Measurements from ENCODE around the gene OR1K1.
"Not testable (repeated sequence)": the region's sequence is repeated elsewhere in the genome, so short reads cannot be mapped to it uniquely, and the experiment has no call there.

Gene OR1K1

DNA sequence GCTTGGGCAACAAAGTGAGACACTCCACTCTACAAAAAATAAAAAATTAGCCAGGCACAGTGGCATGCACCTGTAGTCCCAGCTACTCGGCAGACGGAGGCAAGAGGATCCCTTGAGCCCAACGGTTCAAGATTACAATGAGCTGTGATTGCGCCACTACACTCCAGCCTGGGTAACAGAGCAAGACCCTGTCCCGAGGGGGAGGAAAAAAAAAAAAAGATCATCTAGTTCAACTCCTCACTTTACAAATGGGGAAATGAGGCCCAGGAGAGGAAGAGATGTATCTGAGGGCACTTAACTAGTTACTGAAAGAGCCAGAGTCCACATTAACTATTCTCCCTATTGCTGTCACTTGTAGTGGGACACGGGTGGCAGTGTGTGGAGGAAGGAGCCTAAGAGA, 14.6 kb downstream of the OR1K1 start:
- FAIRE-seq, result no peak

DNA sequence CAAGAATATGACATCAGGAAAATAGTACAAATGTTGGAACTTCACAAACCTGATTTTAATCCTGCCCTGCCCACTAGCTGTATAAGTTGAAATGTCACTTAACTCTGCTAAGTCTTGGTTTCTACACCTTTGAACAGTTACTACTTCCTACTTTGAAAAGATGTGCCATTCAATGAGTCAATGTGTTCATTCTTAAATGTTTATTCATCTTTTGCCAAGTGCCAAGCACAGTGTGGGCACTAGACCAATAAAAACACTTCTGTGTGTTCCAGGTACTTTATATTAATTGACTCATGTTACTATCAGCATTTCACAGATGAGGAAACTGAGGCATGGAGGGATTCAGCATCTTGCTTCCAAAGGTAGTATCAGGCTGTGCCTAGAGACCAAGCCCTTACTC, 15.6 kb downstream of the OR1K1 start:
- no peak for FAIRE-seq

DNA sequence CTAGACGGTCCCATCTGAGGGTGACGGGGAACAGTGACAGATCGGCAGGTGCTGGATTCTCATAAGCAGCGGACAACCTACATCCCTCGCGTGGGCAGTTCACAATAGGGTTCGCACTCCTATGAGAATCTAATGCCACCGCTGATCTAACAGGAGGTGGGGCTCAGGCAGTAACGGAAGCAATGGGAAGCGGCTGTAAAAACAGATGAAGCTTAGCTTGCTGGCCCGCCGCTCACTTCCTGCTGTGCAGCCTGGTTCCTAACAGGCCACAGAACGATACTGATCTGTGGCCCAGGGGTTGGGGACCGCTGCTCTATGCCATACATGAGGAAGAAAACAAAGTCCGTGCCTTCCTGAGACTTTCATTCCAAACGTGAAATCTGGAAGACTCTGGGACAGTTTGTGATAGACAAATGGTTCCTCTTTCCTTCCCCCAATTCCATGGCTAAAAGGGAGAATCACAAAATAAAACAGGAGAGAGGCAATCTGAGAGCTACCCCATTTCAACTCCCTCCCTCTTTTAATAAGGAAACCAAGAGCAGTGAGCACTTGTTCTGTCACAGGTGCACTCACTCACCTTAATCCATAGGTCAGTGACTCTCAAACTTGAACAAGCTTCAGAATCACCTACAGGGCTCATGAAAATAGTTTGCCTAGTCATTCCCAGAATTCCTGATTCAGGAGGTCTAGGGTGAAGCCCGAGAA, 16.4 kb downstream of the OR1K1 start:
- no peak for FAIRE-seq

DNA sequence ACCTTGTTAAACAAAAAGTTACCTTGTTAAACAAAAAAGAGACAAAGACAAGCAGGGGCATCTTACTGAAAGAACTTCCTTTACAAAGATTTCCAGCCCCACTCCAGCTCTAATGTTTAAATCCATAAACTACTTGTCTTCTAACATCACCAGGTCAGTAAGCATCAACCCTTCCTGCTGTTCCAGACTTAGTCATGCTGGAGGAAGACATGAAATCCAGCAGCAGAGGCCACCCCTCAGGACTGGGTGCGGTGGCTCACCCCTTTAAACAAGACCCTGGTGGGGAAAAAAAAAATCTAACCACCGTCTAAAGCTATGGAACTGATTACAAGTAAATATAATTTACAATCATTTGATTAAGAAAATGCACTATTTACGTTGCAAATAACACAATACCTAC, 19.4 kb downstream of the OR1K1 start:
- no peak for FAIRE-seq

DNA sequence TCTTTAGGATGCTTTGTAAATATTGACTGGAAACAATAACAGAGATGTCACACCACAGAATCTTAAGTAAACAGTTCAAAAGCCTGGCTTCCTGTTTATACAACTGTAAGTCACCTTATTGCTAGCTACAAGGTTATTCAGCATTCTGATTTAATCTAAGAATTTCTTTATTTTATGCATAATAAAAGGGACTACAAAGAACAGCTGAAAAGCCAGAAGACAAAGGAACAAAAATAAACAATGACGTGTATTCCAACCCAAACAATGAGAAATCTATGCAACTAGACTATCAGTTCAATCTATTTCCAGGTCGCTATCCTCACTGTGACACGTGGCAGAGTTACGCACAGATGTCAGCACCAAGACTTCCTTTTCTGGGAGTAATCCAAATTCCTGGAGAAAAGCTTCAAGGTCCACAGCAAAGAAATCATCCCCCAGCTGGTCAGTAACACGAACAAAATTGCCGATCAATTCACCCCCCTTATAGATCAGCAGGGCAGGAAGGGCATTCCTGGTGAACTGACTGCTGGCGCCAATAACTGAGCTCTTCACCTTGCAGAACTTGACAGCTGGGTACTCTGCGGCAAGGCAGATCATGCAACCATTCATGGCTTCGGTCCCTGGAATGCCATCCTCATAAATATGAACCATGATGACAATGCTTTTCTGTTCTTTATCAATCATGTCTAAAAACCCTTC, 20.0 kb downstream of the OR1K1 start:
- no peak for FAIRE-seq

DNA sequence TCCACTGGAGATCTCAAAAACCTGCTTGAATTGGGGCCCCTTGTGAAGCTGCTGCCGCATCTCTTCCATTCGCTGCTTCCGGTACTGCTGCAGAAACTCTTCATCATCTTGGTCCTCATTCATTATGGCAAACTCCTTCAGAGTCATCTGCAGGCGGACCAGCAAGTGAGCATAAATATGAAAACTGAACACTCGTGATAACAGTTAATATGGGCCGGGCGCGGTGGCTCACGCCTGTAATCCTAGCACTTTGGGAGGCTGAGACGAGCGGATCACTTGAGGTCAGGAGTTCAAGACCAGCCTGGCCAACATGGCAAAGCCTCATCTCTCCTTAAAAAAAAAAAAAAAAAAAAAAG, 20.5 kb downstream of the OR1K1 start:
- no peak for FAIRE-seq

DNA sequence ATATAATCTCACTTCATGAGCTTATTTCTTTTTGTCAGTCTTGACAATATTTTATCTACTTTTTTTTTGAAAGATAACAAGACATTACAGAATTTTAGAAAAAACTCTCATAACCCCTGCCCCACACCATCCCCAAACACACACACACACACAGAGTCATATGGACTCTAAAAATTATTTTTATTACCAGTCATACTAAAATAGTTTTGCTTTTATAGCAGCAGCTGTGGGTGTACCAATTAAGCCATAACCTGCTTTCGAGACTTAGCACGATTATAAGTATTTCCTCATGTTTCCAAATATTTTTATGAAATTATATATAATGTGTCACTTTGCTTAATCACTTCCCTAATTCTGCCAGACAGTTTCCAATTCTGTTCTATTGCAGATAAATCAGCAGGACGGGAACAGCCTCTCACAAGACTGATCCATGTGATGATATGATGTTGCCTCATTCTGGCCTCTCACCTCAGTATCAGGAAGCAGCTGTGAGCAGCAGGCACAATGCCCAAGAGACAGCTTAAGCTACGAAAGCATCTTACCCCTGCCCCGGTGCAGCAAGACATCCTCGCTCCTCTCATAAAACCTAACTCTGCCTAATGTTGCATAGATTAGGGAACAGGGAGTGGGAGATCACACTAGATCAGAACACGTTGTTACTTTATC, 21.5 kb downstream of the OR1K1 start:
- FAIRE-seq, result no peak

DNA sequence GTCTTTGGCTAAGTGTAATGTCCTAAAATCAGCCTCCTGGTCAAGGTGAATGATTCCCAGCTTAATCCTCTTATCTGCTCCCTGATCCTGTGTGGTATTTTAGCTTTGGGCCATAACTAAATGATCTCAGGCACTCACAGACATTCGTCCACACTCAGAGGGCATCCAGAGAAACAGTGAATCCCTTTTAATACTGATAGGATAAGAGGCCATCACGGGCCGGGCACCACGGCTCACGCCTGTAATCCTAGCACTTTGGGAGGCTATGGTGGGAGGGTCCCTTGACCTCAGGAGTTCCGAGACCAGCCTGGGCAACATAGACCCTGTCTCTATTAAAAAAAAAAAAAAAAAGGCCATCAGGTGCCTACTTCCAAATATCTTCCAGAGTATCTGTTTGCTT, 22.1 kb downstream of the OR1K1 start:
- no peak for FAIRE-seq

DNA sequence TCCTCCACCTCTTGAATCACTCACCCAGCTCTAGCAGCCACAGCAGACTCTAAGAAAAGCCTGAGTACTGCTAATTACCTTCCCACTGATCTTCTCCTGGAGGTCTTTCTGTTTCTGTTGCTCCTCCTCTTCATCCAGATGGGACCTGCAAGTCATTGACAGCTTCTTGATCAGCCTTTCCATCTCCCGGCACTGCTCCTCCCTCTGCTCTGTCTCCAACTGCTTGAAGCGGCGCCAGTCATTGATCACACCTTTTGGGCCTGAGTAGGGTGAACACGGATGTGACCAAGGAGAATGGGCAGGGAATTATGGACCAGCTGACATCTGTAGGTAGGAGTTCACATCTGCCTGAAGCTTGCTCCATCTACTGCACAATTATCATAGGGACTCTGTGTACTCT, 23.0 kb downstream of the OR1K1 start:
- no peak for FAIRE-seq

DNA sequence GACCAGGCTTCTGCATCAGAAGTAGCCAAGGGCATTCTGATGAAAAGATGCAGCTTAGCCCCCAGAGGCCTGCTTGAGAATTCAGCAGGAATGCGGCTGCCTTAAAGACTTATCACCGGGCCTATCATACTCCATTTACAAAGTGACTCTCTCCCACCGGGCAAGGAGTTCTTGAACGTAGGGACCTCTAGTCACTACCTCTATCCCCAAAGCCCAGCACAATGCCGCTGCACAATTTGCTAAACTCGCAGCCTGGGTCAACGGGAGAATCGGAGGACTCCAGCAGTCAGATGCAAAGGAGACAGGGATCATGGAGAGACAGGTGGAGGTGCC, 27.8 kb downstream of the OR1K1 start:
- no peak for FAIRE-seq

DNA sequence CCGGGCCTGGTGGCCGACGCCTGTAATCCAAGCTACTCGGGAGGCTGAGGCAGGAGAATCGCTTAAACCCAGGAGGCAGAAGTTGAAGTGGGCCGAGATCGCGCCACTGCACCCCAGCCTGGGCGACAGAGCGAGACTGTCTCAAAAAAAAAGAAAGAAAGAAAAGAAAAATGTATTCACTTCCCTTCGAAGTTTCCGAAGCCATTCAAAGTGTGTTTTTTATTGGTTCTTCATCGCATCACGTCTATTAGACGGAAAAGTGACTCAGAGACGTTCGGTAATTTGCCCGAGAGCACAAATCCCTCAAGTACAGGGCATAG, 29.0 kb downstream of the OR1K1 start:
- FAIRE-seq, result not testable (repeated sequence)

DNA sequence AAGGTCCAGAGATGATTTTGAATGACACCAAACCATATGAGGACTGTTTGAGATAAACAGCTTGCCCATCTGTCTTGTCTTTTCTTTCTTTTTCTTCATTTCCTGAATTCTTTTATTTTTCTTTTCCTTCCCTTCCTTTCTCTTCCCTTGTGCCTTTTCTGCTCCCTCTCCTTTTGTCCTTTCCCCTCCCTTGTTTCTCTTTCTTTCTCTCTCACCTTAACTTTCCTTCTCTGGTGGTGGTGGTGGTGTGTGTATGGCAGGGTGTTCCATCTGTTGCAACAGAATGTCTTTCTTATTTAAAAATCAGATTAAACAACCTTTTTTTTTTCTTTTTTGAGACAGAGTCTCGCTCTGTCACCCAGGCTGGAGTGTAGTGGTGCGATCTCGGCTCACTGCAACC, 32.3 kb downstream of the OR1K1 start:
- FAIRE-seq, result no peak

DNA sequence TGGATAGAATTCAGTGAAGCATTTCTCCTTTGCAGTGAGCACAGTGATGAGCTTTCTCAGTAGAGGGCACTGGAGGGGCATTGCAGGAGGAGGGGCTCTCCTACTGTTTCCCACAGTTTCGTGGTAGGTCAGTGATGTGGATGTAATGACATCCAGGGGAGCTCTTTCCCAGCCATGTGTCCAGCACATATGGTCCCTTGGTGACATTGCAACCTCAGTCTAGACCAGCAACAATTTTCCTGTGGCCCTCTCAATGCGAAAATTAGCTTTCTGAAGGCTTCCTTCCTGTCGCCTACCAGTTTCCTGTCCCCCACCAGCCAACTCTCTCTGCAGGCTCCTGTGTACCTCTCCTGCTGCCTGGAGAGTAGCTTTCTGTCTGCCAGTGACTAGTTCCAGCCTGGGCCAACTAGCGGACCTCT, 35.4 kb downstream of the OR1K1 start:
- no peak for FAIRE-seq

DNA sequence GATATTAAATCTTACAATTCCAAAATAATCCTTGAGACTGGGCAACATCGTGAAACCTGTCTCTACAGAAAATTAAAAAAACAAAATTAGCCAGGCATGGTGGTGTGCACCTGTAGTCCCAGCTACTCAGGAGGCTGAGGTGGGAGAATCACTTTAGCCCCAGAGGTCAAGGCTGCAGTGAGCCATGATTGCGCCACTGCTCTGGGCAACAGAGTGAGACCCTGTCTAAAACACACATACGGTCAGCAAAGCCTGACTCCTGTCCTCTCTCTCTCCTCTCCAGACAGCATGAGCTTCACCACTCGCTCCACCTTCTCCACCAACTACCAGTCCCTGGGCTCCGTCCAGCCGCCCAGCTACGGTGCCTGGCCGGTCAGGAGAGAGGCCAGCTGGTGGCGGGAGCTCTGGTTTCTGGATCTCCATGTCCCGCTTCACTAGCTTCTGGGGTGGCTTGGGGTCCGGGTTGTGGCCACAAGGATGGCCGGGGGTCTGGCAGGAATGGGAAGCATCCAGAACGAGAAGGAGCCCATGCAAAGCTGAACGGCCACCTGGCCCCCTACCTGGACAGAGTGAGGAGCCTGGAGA, 37.4 kb downstream of the OR1K1 start:
- FAIRE-seq, result no peak

DNA sequence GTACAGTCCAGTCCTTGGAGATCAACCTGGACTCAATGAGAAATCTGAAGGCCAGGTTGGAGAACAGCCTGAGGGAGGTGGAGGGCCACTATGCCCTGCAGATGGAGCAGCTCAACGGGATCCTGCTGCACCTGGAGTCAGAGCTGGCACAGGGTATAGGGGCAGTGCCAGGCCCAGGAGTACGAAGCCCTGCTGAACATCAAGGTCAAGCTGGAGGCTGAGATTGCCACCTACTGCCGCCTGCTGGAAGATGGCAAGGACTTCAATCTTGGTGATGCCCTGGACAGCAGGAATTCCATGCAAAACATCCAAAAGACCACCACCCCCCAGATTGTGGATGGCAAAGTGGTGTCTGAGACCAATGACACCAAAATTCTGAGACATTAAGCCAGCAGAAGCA, 38.5 kb downstream of the OR1K1 start:
- not testable (repeated sequence) for FAIRE-seq

DNA sequence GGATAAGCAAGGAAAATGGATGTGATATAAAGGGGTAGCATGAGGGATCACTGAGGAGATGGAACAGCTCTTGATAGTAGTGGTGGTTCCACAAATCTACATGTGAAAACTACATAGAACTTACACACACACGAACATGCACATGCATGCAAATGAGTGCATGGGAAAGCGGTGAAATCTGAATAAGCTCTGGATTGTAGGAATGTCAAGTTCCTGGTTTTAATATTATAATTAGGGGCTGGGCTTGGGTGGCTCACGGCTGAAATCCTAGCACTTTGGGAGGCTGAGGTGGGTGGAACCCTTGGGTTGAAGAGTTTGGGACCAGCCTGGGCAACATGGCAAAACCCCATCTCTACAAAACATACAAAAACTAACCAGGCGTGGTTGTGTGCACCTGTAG, 41.6 kb downstream of the OR1K1 start:
- no peak for FAIRE-seq

DNA sequence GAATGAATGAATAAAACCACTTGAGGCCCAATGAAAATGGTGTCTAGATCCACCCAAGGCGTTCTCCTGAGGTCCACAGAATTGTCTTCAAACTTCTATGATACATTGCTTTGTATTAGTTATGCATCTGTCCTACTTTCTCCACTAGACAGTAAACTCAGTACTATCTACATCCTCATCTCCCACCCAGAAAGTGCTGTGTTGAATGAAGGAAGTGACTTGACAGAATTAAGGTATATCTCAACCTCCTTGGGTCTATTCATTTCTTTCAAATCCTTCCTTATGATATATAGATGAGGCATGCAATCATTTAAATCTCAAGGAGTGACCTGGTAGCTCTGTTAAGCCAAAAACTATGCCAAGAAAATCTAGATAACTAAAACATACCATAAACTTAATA, 44.2 kb downstream of the OR1K1 start:
- no peak for FAIRE-seq

DNA sequence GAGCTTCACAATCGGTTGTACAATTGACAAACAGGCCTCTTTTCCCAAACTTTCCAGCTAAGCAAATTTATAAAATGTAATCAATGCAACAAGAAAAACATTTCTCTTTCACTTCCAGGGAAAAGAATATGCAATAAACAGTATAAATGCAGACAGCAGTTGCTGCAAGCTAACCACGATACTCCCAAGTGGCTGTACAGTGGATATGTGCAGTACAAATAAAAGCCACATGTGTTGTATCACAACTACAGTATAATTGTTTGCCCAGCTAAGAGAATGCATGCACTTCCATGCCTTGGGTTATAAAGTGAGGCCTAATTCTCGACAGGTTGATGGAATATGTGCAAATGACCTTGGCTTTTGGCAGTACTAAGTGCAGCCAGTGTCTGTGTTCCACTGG, 45.2 kb downstream of the OR1K1 start:
- FAIRE-seq, result no peak

DNA sequence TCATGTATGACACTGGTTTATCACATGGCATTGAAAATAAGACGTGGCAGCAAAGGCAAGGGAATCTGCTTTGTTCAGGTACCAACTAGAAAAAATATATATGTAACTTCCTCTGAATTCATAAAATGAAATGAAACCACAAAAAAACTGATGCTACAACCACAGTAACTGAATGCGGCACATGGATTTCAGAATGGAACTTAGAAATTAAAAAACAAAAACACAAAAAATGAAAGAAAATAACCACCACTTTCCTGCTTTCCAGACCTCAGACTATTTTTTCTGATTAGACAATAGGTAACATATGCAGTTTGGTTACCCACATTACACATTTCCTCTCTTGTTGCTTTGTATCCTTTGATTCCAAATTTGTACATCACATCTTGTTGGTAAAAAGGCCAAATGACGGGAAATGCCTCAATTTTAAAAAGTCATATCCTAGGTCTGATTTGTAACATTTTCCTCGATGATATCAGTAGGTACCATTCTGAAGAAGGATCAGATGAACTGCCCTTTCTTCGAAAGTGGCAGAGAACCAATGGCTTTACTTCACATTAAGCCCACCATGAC, 46.5 kb downstream of the OR1K1 start:
- FAIRE-seq, result no peak

DNA sequence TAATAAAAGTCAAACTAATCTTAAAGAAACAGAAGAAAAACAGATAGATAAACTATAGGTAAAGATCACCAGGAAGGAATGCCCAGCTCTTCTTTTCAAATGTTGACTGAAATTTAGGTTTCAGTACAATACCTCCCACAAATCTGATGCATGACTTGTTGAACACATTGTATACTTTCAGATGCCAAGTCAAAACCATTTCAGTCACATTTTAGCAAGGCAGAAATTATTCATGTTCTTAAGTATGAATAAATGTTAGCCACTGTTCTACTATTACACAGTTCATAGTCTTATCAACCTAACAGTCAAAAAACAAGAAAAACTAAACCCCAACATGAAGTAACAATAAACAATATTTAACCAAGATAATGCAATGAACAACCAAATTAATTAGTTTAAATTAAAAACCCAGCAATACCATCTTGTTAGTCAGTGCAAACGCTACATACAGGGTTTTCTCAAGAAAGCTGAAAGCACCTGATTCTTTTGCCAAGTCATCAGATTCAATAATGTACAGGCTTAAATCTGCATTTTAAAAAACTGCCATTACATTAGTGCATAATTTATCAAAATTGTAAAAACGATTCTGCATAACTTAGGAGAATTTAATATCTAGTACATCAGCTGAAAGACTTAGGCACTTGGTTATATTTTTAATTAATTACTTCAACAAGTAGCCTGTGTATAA, 48.5 kb downstream of the OR1K1 start:
- no peak for FAIRE-seq

Measured in TTC549 (cell line).